Cardiac muscle cell (in vitro differentiated cells and primary cell): ENCODE results near the gene S100A8. TPM values are rescaled to one million over a fixed set of nuclear protein-coding genes. Genes with fewer than 3 reads are reported as not detected.

ENCODE experiments used
- DNase-seq, 2 donors: peaks; one replicate each; pipeline versions ENCODE4 v3.0.0 to v3.0.0-alpha.2; 2010 to 2017; ENCODE audit warnings: low read depth in 1 of 2, low spot score in 1 of 2
- H3K27ac ChIP-seq: fragments of 200-600 bp; sonication (generic); 2 replicates; pipeline ENCODE4 v1.5.1; 2016
- H3K27me3 ChIP-seq: fragments of 200-600 bp; sonication (generic); 2 replicates; pipeline ENCODE4 v1.6.0; 2016; ENCODE audit warnings: control low read depth
- H3K36me3 ChIP-seq: fragments of 200-600 bp; sonication (generic); 2 replicates; pipeline ENCODE4 v1.5.1; 2016; ENCODE audit warnings: control low read depth
- H3K4me1 ChIP-seq: fragments of 200-600 bp; sonication (generic); 2 replicates; pipeline ENCODE4 v1.8.1; 2017; ENCODE audit warnings: low read depth, mild to moderate bottlenecking, mixed run types
- H3K4me3 ChIP-seq: fragments of 200-600 bp; sonication (generic); 2 replicates; pipeline ENCODE4 v1.5.1; 2016; ENCODE audit warnings: mild to moderate bottlenecking
- H3K9me3 ChIP-seq: fragments of 200-600 bp; sonication (generic); 2 replicates; pipeline ENCODE4 v1.5.1; 2017; ENCODE audit warnings: low read depth, mild to moderate bottlenecking, control low read depth
- CTCF ChIP-seq: IDR thresholded peaks from 2 replicates; pipeline ENCODE4 v1.5.1; 2012; ENCODE audit warnings: low read depth, mild to moderate bottlenecking, low read length
- polyA plus RNA-seq: library from polyadenylated mRNA; unstranded; fragments of >200 nt; fragmentation: Nextera tagmentation; extraction: Ambion mirVana; gene quantifications from 2 replicates; pipeline ENCODE4 v1.2.1, GENCODE V29; 2016
- total RNA-seq: library from RNA; depleted of rRNA; stranded (reverse); fragments of >200 nt; gene quantifications from 2 replicates; pipeline ENCODE4 v1.2.3, GENCODE V29; 2016

The S100A8 gene
- total and polyA plus RNA-seq, 2 experiments from 2014 or later = 4.4 TPM; not detected in 1

GRCh38 chr1:153340356-153340755 lies 50.5 kb downstream of the S100A8 start:
- no peaks in the 10 kb centered on the region for H3K27me3 ChIP-seq
- H3K4me3 ChIP-seq = no peak overlapping the region
- no peak for TF ChIP-seq CTCF
- no peaks in the 10 kb centered on the region for H3K36me3 ChIP-seq
- no peaks in the 10 kb centered on the region for H3K9me3 ChIP-seq
- H3K27ac ChIP-seq = no peak overlapping the region
- DNase-seq = no peak
- peaks cover 58% of the 10 kb centered on the region for H3K4me1 ChIP-seq

Other genes starting within 250 kb of the S100A8 start
- gene SPRR2G, start 240.2 kb downstream of the S100A8 start, total RNA-seq = not detected in 2 replicates
- not detected in 2 replicates for gene SPRR2G, start 240.2 kb downstream of the S100A8 start, polyA plus RNA-seq
- not detected in 2 replicates for gene LELP1, start 187.6 kb downstream of the S100A8 start, total RNA-seq
- gene LELP1, start 187.6 kb downstream of the S100A8 start, polyA plus RNA-seq = not detected in 2 replicates
- not detected in 2 replicates for gene PRR9, start 173.5 kb downstream of the S100A8 start, total RNA-seq
- gene PRR9, start 173.5 kb downstream of the S100A8 start, polyA plus RNA-seq = not detected in 2 replicates
- gene LORICRIN, start 131.4 kb downstream of the S100A8 start, total RNA-seq = not detected in 2 replicates
- 0.19 TPM in 1 of 2 replicates, not detected in the other for gene LORICRIN, start 131.4 kb downstream of the S100A8 start, polyA plus RNA-seq
- gene PGLYRP3, start 78.1 kb downstream of the S100A8 start, total RNA-seq = not detected in 2 replicates
- not detected in 2 replicates for gene PGLYRP3, start 78.1 kb downstream of the S100A8 start, polyA plus RNA-seq
- not detected in 2 replicates for gene PGLYRP4, start 42.2 kb downstream of the S100A8 start, total RNA-seq
- 0.33 TPM in 1 of 2 replicates, not detected in the other for gene PGLYRP4, start 42.2 kb downstream of the S100A8 start, polyA plus RNA-seq
- gene S100A9, start 33.2 kb downstream of the S100A8 start, total RNA-seq = 0.74 and 1.3 TPM in 2 replicates
- gene S100A9, start 33.2 kb downstream of the S100A8 start, polyA plus RNA-seq = 3.0 TPM in 1 of 2 replicates, not detected in the other
- not detected in 2 replicates for gene S100A12, start 15.5 kb downstream of the S100A8 start, total RNA-seq
- not detected in 2 replicates for gene S100A12, start 15.5 kb downstream of the S100A8 start, polyA plus RNA-seq
- not detected in 2 replicates for gene S100A7A, start 25.4 kb upstream of the S100A8 start, total RNA-seq
- gene S100A7A, start 25.4 kb upstream of the S100A8 start, polyA plus RNA-seq = not detected in 2 replicates
- not detected in 2 replicates for gene S100A7, start 69.6 kb upstream of the S100A8 start, total RNA-seq
- not detected in 2 replicates for gene S100A7, start 69.6 kb upstream of the S100A8 start, polyA plus RNA-seq
- gene S100A6, start 144.9 kb upstream of the S100A8 start, total RNA-seq = 13.7 and 23.1 TPM in 2 replicates
- gene S100A6, start 144.9 kb upstream of the S100A8 start, polyA plus RNA-seq = 40.7 and 54.7 TPM in 2 replicates
- gene S100A5, start 149.9 kb upstream of the S100A8 start, total RNA-seq = not detected in 2 replicates
- 0.31 and 0.52 TPM in 2 replicates for gene S100A5, start 149.9 kb upstream of the S100A8 start, polyA plus RNA-seq
- 74.1 and 89.4 TPM in 2 replicates for gene S100A4, start 154.7 kb upstream of the S100A8 start, total RNA-seq
- 129 and 133 TPM in 2 replicates for gene S100A4, start 154.7 kb upstream of the S100A8 start, polyA plus RNA-seq
- 1.8 TPM in 1 of 2 replicates, not detected in the other for gene S100A3, start 158.2 kb upstream of the S100A8 start, total RNA-seq
- 0.42 and 0.86 TPM in 2 replicates for gene S100A3, start 158.2 kb upstream of the S100A8 start, polyA plus RNA-seq
- gene S100A2, start 174.8 kb upstream of the S100A8 start, total RNA-seq = 0.35 TPM in 1 of 2 replicates, not detected in the other
- gene S100A2, start 174.8 kb upstream of the S100A8 start, polyA plus RNA-seq = 2.3 and 3.7 TPM in 2 replicates
- gene S100A16, start 222.1 kb upstream of the S100A8 start, total RNA-seq = 59.7 and 76.6 TPM in 2 replicates
- gene S100A16, start 222.1 kb upstream of the S100A8 start, polyA plus RNA-seq = 110 and 120 TPM in 2 replicates
- gene S100A14, start 225.3 kb upstream of the S100A8 start, total RNA-seq = 0.51 TPM in 1 of 2 replicates, not detected in the other
- gene S100A14, start 225.3 kb upstream of the S100A8 start, polyA plus RNA-seq = 0.70 and 1.9 TPM in 2 replicates
- 98.4 and 101 TPM in 2 replicates for gene S100A13, start 236.4 kb upstream of the S100A8 start, total RNA-seq
- gene S100A13, start 236.4 kb upstream of the S100A8 start, polyA plus RNA-seq = 192 and 250 TPM in 2 replicates
- gene S100A1, start 237.4 kb upstream of the S100A8 start, total RNA-seq = 2.2 and 7.6 TPM in 2 replicates
- 0.42 TPM in 1 of 2 replicates, not detected in the other for gene S100A1, start 237.4 kb upstream of the S100A8 start, polyA plus RNA-seq
- gene CHTOP, start 243.0 kb upstream of the S100A8 start, total RNA-seq = 71.0 and 78.0 TPM in 2 replicates
- gene CHTOP, start 243.0 kb upstream of the S100A8 start, polyA plus RNA-seq = 94.3 and 104 TPM in 2 replicates